Nephron progenitor cell (in vitro differentiated cells): ENCODE results near the gene VASH2.
"Not testable (repeated sequence)": the region's sequence is repeated elsewhere in the genome, so short reads cannot be mapped to it uniquely, and the experiment has no call there.

Experiments used
- DNase-seq: peaks from one replicate; pipeline ENCODE4 v3.0.0; 2021
- H3K27ac Mint-ChIP-seq: 2 replicates; pipeline ENCODE4 v1.8.0; 2021; ENCODE audit warnings: mild to moderate bottlenecking, moderate library complexity, mixed read lengths
- H3K27me3 Mint-ChIP-seq: 2 replicates; pipeline ENCODE4 v1.8.0; 2021; ENCODE audit warnings: mild to moderate bottlenecking, low read depth, mixed read lengths; ENCODE audit not compliant: poor library complexity
- H3K36me3 Mint-ChIP-seq: 2 replicates; pipeline ENCODE4 v1.8.0; 2021; ENCODE audit warnings: low read depth, mixed read lengths
- H3K4me1 Mint-ChIP-seq: 2 replicates; pipeline ENCODE4 v1.8.0; 2021; ENCODE audit warnings: mixed read lengths
- H3K4me3 Mint-ChIP-seq: 2 replicates; pipeline ENCODE4 v1.8.0; 2021; ENCODE audit warnings: mild to moderate bottlenecking, moderate library complexity, mixed read lengths
- H3K9me3 Mint-ChIP-seq: 2 replicates; pipeline ENCODE4 v1.8.0; 2021; ENCODE audit warnings: mild to moderate bottlenecking, moderate library complexity, mixed read lengths
- CTCF ChIP-seq: fragments of 200-600 bp; sonication (generic); IDR thresholded peaks from 2 replicates; pipeline ENCODE4 v1.5.0; 2021; ENCODE audit warnings: antibody characterized with exemption

Gene VASH2

DNA sequence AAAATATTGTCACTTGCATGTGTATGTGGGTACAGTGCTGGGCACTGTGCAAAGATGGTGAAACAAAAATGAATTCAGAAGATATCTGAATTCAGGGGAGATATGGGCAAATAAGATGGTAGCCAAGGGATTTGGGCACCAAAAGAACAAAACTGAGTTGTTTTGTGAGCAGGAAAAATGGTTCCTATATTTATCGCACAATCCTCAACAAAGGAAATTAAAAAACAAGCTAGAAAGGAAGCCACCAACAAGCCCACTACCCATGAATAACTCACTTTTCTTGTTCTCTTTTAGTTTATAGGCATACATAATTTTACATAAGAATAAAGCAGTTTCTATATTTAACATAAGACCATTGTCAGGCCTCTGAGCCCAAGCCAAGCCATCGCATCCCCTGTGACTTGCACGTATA is 40.7 kb upstream of the VASH2 start:
- peaks cover 14% of the 10 kb centered on the region for H3K36me3 Mint-ChIP-seq
- peaks cover 75% of the 10 kb centered on the region for H3K27me3 Mint-ChIP-seq
- no peak overlapping the region for H3K27ac Mint-ChIP-seq
- TF ChIP-seq CTCF = no peak
- DNase-seq = no peak
- H3K4me1 Mint-ChIP-seq = peaks cover 29% of the 10 kb centered on the region
- peaks cover 17% of the 10 kb centered on the region for H3K9me3 Mint-ChIP-seq
- no peak overlapping the region for H3K4me3 Mint-ChIP-seq

- peaks cover 75% of the 10 kb centered on the region for H3K27me3 Mint-ChIP-seq
- peaks cover 34% of the 10 kb centered on the region for H3K4me1 Mint-ChIP-seq
- H3K9me3 Mint-ChIP-seq = peaks cover 11% of the 10 kb centered on the region
- not testable (repeated sequence) for H3K36me3 Mint-ChIP-seq, DNase-seq, H3K27ac Mint-ChIP-seq, H3K4me3 Mint-ChIP-seq
Observed at GRCh38 chr1:212910213-212910612, 40.1 kb upstream of the VASH2 start.

DNA sequence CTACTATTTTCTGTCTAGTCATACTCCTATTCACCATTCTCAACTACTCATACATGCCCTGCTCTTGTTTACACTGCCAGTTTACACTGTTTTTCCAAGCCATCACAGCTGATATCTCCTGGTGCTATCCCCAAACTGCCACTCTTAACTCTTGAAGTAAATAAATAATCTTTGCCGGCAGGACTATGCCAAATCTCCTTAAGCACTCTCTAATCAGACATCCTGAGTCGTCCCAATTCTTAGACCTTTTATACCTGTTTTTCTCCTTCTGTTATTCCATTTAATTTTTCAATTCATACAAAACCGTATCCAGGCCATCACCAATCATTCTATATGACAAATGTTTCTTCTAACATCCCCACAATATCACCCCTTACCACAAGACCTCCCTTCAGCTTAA is 36.7 kb upstream of the VASH2 start:
- DNase-seq, H3K27ac Mint-ChIP-seq, H3K9me3 Mint-ChIP-seq, H3K36me3 Mint-ChIP-seq, H3K4me3 Mint-ChIP-seq: not testable (repeated sequence)
- Mint-ChIP-seq H3K4me1 (peaks cover 54% of the 10 kb centered on the region), H3K27me3 (peaks cover 66% of the 10 kb centered on the region)

- H3K27ac Mint-ChIP-seq, DNase-seq, H3K4me3 Mint-ChIP-seq, H3K36me3 Mint-ChIP-seq, H3K9me3 Mint-ChIP-seq: not testable (repeated sequence)
- H3K4me1 Mint-ChIP-seq = peaks cover 54% of the 10 kb centered on the region
- peaks cover 62% of the 10 kb centered on the region for H3K27me3 Mint-ChIP-seq
Observed at GRCh38 chr1:212914110-212914509, 36.2 kb upstream of the VASH2 start.

- Mint-ChIP-seq H3K36me3 (peaks cover 4% of the 10 kb centered on the region), H3K9me3 (no peaks in the 10 kb centered on the region), H3K4me3 (no peak overlapping the region), H3K27me3 (peaks cover 55% of the 10 kb centered on the region), H3K4me1 (peaks cover 54% of the 10 kb centered on the region), H3K27ac (no peak overlapping the region)
- no peak for TF ChIP-seq CTCF
- no peak for DNase-seq
Observed at GRCh38 chr1:212914789-212915188, 35.6 kb upstream of the VASH2 start.

- H3K36me3 Mint-ChIP-seq = no peaks in the 10 kb centered on the region
- H3K4me3 Mint-ChIP-seq = no peak overlapping the region
- H3K4me1 Mint-ChIP-seq = peaks cover 54% of the 10 kb centered on the region
- no peak overlapping the region for H3K27ac Mint-ChIP-seq
- H3K9me3 Mint-ChIP-seq = no peaks in the 10 kb centered on the region
- H3K27me3 Mint-ChIP-seq = peaks cover 48% of the 10 kb centered on the region
- TF ChIP-seq CTCF = peak; percentile 15
- DNase-seq = no peak
Observed at GRCh38 chr1:212915245-212916091, 34.9 kb upstream of the VASH2 start.

GRCh38 chr1:212916481-212917133 is 33.7 kb upstream of the VASH2 start:
- peaks cover 37% of the 10 kb centered on the region for H3K27me3 Mint-ChIP-seq
- TF ChIP-seq CTCF = no peak
- H3K27ac Mint-ChIP-seq = peak overlapping the region; percentile 60
- no peak overlapping the region for H3K4me3 Mint-ChIP-seq
- no peaks in the 10 kb centered on the region for H3K36me3 Mint-ChIP-seq
- no peaks in the 10 kb centered on the region for H3K9me3 Mint-ChIP-seq
- peak; percentile 24 for DNase-seq
- peaks cover 49% of the 10 kb centered on the region for H3K4me1 Mint-ChIP-seq
